ENCODE results near the gene RNGTT.

The RNGTT gene

GRCh38 chr6:88708197-88708744 is 255.1 kb downstream of the RNGTT start:
- no peak overlapping the region for H3K27ac ChIP-seq
- TF ChIP-seq CTCF (conservative IDR thresholded peaks at IDR 0.05): no peak
- no peak for TF ChIP-seq ZFX (IDR thresholded peaks at IDR 0.05)

- TF ChIP-seq ZFX (IDR thresholded peaks at IDR 0.05): no peak
- TF ChIP-seq CTCF (conservative IDR thresholded peaks at IDR 0.05): no peak
- H3K27ac ChIP-seq: no peak overlapping the region
Measured at GRCh38 chr6:88705601-88706000, 257.8 kb downstream of the RNGTT start.

- TF ChIP-seq CTCF (conservative IDR thresholded peaks at IDR 0.05) (no peak), ZFX (IDR thresholded peaks at IDR 0.05) (no peak)
- H3K27ac ChIP-seq: no peak overlapping the region
Measured at GRCh38 chr6:88704980-88705379, 258.4 kb downstream of the RNGTT start.

- TF ChIP-seq ZFX (IDR thresholded peaks at IDR 0.05) (no peak), CTCF (conservative IDR thresholded peaks at IDR 0.05) (no peak)
- no peak overlapping the region for H3K27ac ChIP-seq
Measured at GRCh38 chr6:88702956-88703556, 260.4 kb downstream of the RNGTT start.

- TF ChIP-seq CTCF (conservative IDR thresholded peaks at IDR 0.05): no peak
- no peak for TF ChIP-seq ZFX (IDR thresholded peaks at IDR 0.05)
- H3K27ac ChIP-seq: no peak overlapping the region
Measured at GRCh38 chr6:88698661-88699060, 264.8 kb downstream of the RNGTT start.

- TF ChIP-seq CTCF (conservative IDR thresholded peaks at IDR 0.05) (no peak), ZFX (IDR thresholded peaks at IDR 0.05) (no peak)
- no peak overlapping the region for H3K27ac ChIP-seq
Measured at GRCh38 chr6:88695937-88696336, 267.5 kb downstream of the RNGTT start.

GRCh38 chr6:88683734-88684133 is 279.7 kb downstream of the RNGTT start:
- TF ChIP-seq ZFX (IDR thresholded peaks at IDR 0.05): no peak
- TF ChIP-seq CTCF (conservative IDR thresholded peaks at IDR 0.05): no peak
- no peak overlapping the region for H3K27ac ChIP-seq

Data from C4-2B (cell line).